Measurements from ENCODE around the gene DOCK11. TPM values are rescaled to one million over a fixed set of nuclear protein-coding genes. Genes with fewer than 3 reads are reported as not detected.

DOCK11 gene
- total RNA-seq: 40.1 TPM

GRCh38 chrX:118495061-118495921, at the start of gene DOCK11:
DOCK11 (plus strand) TSS chrX:118495815; CDS start chrX:118495972, 157 bp downstream.

DNA sequence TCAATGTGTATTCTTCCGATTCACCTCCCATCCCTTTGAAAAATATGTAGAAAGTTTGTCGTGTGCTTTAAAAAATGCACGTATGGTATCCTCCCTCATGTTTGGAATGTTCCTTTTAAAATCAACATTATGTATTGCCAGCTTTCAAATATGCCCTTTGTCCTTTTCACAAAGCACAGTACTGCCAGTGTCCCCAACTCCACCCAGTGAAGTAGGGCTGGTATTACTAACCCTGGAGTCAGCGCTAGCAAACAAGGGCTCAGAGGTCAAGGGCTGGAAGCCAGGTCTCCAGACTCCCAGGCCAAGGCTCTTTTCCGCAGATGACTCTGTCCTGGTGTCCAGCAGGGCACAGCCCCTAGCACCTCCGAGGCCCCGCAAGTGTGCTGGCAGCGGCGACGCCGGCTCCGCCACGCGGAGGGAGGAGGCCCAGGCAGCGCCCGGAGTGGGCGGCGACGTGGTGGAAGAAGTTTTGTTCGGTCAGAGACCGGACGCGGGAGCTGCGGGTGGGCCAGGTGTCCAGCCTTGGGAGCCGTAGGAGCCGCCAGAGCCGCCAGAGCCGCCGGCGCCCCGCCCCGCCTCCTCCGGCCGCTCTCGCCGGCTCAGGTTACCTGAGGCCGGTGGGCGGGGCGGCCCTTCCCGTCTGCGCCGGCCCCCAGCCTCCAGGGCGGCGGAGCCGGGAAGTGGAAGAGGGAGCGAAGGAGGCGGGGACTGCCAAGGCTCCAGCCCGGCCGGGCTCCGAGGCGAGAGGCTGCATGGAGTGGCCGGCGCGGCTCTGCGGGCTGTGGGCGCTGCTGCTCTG, 231.5 kb downstream of the DOCK11 start, which contains the start of gene IL13RA1:
Gene IL13RA1, plus strand, starts transcription at position 720 of the 799 bp plus-strand sequence. Its CDS starts 33 bp downstream, at position 753.

Small RNA genes lying within 50 kb of the gene (small RNA-seq; reads per million reads assigned to genes)
- gene RF00019: not detected

Other genes starting within 250 kb of the DOCK11 start
- gene WDR44, start 149.7 kb upstream of the DOCK11 start, total RNA-seq: 44.3 TPM
- 9.5 TPM for gene IL13RA1, start 231.8 kb downstream of the DOCK11 start, total RNA-seq

All from diencephalon (tissue), 1 donor.